Frontal cortex (tissue), 4 donors: ENCODE measurements around the gene ADAM12. TPM values are rescaled to one million over a fixed set of nuclear protein-coding genes. Genes with fewer than 3 reads are reported as not detected.

Experiments used
- DNase-seq, 2 donors: peaks; one replicate each; pipeline ENCODE4 v3.0.0; 2012; ENCODE audit warnings: low spot score in 2 of 2
- FAIRE-seq: peaks from 2 replicates; lab custom pipeline; 2012; peaks lifted over from hg19 to GRCh38; lab: Jason Lieb, UNC
- total RNA-seq: library from RNA; depleted of rRNA; stranded (reverse); fragments of >200 nt; gene quantifications from one replicate; pipeline ENCODE4 v1.2.3, GENCODE V29; 2014
- donor health status: control.
- donor health status: control.
- donor health status: control.

The ADAM12 gene
- total RNA-seq, 1 donor from 2014 or later: 2.9 TPM

DNA sequence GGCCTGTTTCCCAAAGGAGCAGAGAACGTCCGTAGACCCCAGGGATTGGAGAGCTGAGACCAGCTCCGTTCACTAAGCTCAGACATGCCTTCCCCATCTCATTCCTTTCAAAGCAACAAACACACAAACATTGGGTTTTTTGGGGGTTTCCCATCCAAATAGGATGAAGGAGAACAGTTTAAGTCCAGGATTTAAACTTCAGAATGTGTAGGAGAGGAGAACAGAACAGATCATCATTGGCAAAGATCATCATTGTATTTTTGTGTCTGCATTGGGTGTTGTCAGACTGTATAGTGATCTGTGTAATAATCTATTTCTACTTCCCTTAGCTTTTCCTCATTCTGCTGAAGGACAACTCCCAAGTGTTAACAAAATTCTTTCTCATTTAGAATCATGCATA lies 314.0 kb downstream of the ADAM12 start:
- DNase-seq: no peak
- no peak for FAIRE-seq

GRCh38 chr10:126073606-126074005 lies 314.7 kb downstream of the ADAM12 start:
- no peak for FAIRE-seq

GRCh38 chr10:126072622-126073021 lies 315.7 kb downstream of the ADAM12 start:
- DNase-seq (no peak), FAIRE-seq (no peak)

More at GRCh38 chr10:126073606-126074005, 314.7 kb downstream of the ADAM12 start:
- no peak for DNase-seq

- no peak for FAIRE-seq
- no peak for DNase-seq
Measured at GRCh38 chr10:126070476-126071215, 317.6 kb downstream of the ADAM12 start.

DNA sequence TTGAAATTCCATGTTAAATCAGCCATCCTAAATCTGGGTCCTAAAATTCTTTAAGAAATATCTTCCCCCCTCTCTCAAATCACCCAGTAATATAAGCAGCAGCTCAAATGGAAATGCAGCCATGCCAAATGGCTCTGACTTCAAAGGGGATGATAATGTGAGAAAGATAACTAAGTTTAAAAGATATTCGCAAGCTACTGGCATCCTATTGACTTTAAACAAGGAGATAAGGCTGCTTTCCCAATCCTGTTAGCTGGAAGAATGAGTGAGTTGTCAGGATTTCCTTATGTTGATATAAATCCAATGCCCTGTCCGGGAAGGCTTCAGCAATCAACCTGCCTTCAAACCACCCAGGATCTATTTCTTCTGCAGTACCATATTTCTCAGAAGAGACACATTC lies 320.0 kb downstream of the ADAM12 start:
- DNase-seq (no peak), FAIRE-seq (no peak)

DNA sequence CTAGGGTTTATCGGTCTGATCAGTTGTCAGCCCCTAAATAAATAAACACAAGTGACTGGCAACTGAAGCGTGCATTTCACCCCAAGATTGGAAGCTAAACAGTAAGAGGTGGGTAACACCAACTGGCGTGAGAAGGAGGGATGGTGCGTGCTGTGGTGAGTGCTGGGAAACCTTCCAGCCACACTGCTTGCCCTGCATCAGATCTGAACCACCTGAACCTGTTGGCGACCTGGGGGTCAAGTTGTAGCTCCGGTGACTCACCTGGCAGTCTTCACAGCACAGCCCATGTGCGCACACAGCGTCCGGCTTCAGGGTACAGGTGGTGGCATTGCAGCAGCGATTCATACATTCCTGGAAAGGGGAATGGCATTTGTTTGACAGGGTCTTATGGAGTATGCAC lies 321.8 kb downstream of the ADAM12 start:
- DNase-seq (no peak), FAIRE-seq (no peak)

DNA sequence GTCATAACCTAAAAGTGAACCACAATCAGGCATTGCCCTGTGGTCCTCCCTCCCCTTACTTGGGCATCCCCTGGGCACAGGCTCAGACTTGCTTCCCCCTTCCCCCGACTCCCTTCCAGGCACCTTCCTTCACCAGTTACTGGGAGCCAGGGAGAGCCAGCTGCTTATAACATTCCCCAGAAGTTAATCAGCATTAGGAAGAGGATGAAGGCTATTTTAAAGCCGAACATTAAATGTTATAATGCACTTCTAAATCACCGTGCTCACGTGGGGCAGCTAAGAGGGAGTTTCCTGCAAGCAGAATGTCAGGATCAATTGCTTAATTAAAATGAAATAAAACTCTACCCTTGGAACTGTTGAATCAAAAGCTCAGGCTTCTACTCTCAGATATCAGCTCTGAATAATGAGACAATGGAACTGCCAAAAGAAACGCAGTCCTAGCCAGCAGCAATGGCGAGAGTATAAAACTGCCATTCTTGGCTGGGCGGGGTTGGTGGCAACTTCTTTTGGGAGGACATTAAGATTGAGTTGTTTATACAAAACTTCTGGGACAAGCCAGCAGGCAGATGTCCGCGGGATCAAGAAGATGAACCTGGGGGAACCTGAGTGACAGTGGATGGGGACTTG lies 322.4 kb downstream of the ADAM12 start:
- FAIRE-seq: no peak
- no peak for DNase-seq

GRCh38 chr10:126064512-126064911 lies 323.8 kb downstream of the ADAM12 start:
- FAIRE-seq (no peak), DNase-seq (no peak)

GRCh38 chr10:126063353-126063791 lies 324.9 kb downstream of the ADAM12 start:
- FAIRE-seq: no peak
- no peak for DNase-seq

DNA sequence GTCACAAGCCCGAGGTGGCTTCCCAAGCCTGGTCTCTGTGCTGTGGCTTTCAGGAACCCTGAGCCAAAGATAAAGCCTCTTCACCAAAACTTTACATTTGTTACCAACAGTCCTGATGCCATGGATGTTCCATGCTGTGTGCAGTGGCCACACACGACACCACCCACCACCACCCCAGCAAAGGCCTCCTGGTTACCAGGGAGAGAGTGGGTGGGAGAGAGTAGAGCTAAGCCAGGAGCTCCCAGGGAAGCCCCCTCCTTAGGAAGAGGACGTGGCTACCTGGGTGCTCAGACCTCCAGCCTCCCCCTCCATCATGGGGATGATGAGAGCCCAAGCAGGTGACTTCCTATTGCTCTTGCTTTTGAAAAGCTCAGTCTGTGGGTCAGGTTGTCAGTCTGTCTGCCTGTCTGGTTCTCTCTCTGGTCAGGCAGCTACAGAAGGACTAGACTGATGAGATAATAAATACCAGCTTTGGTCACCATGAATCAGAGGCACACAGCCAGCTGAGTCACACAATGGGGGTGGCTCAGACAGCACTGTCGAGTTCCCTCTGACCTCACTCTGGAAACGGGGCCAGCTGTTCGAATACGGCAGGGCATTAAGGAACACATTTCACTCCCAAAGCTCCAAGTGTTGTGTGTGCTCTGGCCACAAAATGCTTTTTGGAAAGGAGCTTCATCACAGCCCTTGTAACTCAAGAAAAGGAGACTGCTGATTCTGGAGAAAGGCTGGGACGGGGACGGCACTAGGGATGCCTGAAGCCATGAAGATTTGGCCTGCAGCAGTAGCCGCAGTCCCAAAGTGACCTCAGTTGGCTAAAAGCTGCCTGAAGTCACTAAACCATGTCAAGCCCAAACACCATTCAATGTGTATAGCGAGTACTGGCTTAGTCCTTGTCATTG lies 325.9 kb downstream of the ADAM12 start:
- FAIRE-seq: no peak
- peak; percentile 44 to 66 for DNase-seq

- FAIRE-seq: no peak
- DNase-seq: no peak
Measured at GRCh38 chr10:126061526-126061925, 326.8 kb downstream of the ADAM12 start.

DNA sequence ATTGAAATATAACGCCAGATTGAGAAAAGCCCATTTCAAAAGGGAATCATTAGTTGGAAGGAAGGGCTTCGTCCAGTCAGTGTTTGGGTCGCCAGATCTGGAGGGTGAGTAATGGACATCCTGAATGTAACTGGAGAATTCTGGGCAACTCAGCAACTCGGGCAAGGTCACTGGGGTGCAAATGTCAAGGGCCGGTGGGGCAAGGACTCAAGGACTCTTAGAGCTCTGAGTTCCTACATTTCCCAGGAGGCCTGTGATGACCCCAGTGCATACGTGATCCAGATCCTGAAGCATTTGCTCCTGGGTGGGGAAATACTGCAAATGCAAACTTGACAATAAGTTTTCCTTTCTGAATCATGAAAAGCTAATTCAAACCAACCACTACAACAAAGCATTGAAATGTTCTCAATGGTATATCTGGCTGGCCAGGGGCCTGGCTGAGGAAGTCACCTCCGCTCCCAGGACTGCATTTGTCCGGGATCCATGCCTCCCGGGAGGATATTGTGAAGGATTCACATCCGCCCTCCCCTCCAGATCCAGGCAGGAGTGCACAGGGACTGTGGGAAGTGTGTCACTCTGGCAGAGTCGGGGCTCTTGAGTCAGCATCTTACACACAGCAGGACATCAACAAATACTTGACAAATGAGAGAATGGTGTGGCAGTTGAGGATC lies 327.9 kb downstream of the ADAM12 start:
- no peak for DNase-seq
- no peak for FAIRE-seq

DNA sequence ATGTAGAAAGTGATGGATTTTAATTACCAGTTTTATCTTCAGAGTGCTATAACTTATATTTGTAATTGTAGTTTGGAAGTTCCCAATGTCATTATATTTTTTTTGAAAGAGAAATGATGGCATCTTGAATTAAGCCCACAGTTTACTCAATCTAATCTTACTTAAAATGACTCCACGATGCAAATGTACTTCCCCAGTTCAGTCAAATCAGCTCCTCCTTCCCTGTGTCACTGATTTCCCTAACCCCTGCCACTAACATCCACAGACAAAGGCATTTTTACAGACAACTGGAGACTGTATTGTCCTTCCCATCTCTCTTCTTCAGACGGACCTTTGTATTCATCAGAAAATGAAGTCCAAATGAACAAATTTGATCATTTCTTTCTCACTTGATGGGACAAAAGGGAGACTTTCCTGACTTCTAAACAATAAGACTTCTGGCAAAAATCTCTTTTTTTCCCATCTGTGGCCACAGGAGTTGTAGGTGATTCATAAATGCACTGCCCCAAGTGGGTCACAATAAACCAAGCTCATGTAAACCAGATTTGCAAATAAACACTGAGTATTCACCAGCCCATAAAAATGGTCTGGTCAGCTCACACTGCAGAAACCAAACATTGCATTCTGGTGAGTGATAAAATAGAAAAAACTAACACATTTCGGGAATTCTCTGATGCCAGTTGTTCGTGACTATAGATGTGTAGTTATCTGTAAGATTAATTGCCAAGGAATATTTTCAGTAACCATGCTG lies 329.0 kb downstream of the ADAM12 start:
- FAIRE-seq: no peak

DNA sequence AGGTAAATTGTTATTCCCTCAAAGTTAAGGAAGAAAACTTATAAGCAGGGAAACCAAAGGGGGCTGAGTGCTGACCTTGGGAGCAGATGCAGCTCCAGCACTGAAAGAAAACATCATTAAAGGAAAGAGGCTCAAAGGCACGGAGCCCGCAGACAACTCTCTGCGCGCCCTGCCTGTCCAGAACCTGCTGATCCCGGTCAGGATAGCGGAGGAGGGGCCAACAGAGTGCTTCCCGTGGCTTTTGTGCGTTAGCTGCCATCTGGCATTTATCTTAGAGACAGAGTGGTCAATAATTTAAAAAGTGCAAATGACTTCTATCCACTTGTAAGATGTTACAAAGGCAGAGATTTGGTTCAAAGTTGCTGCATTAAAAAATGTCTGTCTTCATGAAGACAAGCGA lies 329.8 kb downstream of the ADAM12 start:
- DNase-seq (no peak), FAIRE-seq (no peak)

More for the DNA sequence above, 329.0 kb downstream of the ADAM12 start:
- DNase-seq: no peak

GRCh38 chr10:126058104-126058503 lies 330.2 kb downstream of the ADAM12 start:
- DNase-seq (no peak), FAIRE-seq (no peak)

GRCh38 chr10:126057494-126057893 lies 330.8 kb downstream of the ADAM12 start:
- FAIRE-seq (no peak), DNase-seq (no peak)

GRCh38 chr10:126054191-126054590 lies 334.1 kb downstream of the ADAM12 start:
- no peak for DNase-seq

DNA sequence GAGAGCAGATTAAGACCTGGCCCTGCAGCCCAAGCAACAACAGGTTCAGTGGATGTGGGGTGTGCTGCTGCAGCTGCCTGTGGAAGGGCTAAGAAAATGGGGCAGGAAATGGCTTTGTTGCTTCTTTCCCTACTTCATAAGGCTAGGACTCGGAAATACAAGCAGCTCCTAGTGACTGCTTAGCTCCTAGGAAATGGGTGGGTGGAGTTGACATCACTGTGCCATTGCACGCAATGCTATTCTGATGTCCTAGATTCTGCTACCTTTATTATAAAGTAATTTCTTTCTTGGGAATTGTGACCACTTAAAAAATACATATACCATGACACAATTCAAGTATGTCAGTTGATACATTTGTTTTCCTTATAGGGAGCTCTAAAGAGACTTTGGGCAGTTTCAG lies 336.1 kb downstream of the ADAM12 start:
- DNase-seq (no peak), FAIRE-seq (no peak)

More at GRCh38 chr10:126054191-126054590, 334.1 kb downstream of the ADAM12 start:
- no peak for FAIRE-seq
